H1 (cell line): ENCODE data around the gene GAS7. TPM values are rescaled to one million over a fixed set of nuclear protein-coding genes. Genes with fewer than 3 reads are reported as not detected.

Source experiments
- CTCF ChIA-PET: fragments of 300-600 bp; sonication (Branson Sonifier 250); formaldehyde crosslinking; loops from one replicate; lab custom pipeline; 2021; ENCODE audit not compliant: partially characterized antibody; lab: Charles Lee
- POLR2A ChIA-PET: fragments of 300-600 bp; sonication (Branson Sonifier 250); formaldehyde crosslinking; loops from one replicate; lab custom pipeline; 2021; ENCODE audit warnings: inconsistent platforms; ENCODE audit not compliant: partially characterized antibody; lab: Charles Lee
- DNase-seq, 2 experiments: peaks; one replicate each; pipeline versions ENCODE4 v3.0.0 to v3.0.0-alpha.2; 2010 to 2022; ENCODE audit warnings: low spot score in 2 of 2, low read depth in 1 of 2, mixed read lengths in 1 of 2
- FAIRE-seq: peaks from 2 replicates; lab custom pipeline; 2011; peaks lifted over from hg19 to GRCh38; lab: Jason Lieb, UNC
- H2AFZ ChIP-seq: 2 replicates; pipeline ENCODE4 v1.8.1; 2012; ENCODE audit warnings: low read length, inconsistent platforms
- H2AK5ac ChIP-seq: 2 replicates; pipeline ENCODE4 v1.6.1; 2013; ENCODE audit warnings: low read depth, low read length
- H2BK120ac ChIP-seq: replicated peaks from 2 replicates; pipeline ENCODE3; 2013; ENCODE audit warnings: low read depth, low read length, inconsistent platforms
- H2BK12ac ChIP-seq: 2 replicates; pipeline ENCODE4 v1.6.1; 2013; ENCODE audit warnings: low read depth, low read length
- H2BK15ac ChIP-seq: 2 replicates; pipeline ENCODE4 v1.6.1; 2013; ENCODE audit warnings: low read length
- H2BK20ac ChIP-seq: 2 replicates; pipeline ENCODE4 v1.6.1; 2013; ENCODE audit warnings: low read length
- H2BK5ac ChIP-seq: 2 replicates; pipeline ENCODE4 v1.6.1; 2013; ENCODE audit warnings: low read depth, low read length
- H3K14ac ChIP-seq: 2 replicates; pipeline ENCODE4 v1.6.1; 2013; ENCODE audit warnings: inconsistent platforms; ENCODE audit not compliant: insufficient read length
- H3K18ac ChIP-seq: 2 replicates; pipeline ENCODE4 v1.6.1; 2013; ENCODE audit warnings: low read length; ENCODE audit errors: extremely low read depth
- H3K23ac ChIP-seq: 2 replicates; pipeline ENCODE4 v1.6.1; 2013; ENCODE audit warnings: inconsistent platforms; ENCODE audit not compliant: insufficient read length
- H3K23me2 ChIP-seq: 2 replicates; pipeline ENCODE4 v1.6.1; 2013; ENCODE audit warnings: low read depth, low read length
- H3K27ac ChIP-seq: 2 replicates; pipeline ENCODE4 v1.6.1; 2011; ENCODE audit warnings: low read depth, low read length, inconsistent platforms
- H3K27me3 ChIP-seq, 4 experiments: replicated peaks in 1 of 4; 1 replicate in 1 of 4; 2 replicates in 3 of 4; pipeline versions ENCODE4 v1.6.1 to v1.8.1; 2011 to 2013; ENCODE audit warnings: low read length in 3 of 4, mild to moderate bottlenecking in 3 of 4, inconsistent platforms in 2 of 4, mixed read lengths in 2 of 4, moderate library complexity in 1 of 4; ENCODE audit not compliant: control insufficient read depth in 3 of 4, insufficient read depth in 3 of 4; ENCODE audit errors: extremely low read depth in 1 of 4
- H3K36me3 ChIP-seq, 4 experiments: 2 replicates each; pipeline versions ENCODE4 v1.6.1 to v1.8.1; 2011 to 2013; ENCODE audit warnings: mild to moderate bottlenecking in 4 of 4, low read length in 3 of 4, moderate library complexity in 2 of 4, control low read depth in 1 of 4, inconsistent platforms in 1 of 4; ENCODE audit not compliant: insufficient read depth in 4 of 4, control insufficient read depth in 2 of 4
- H3K4ac ChIP-seq: replicated peaks from 2 replicates; pipeline ENCODE3; 2013; ENCODE audit warnings: low read length, low read depth, mixed read lengths, inconsistent platforms; ENCODE audit not compliant: insufficient read length
- H3K4me1 ChIP-seq, 4 experiments: replicated peaks in 1 of 4; 1 replicate in 1 of 4; 2 replicates in 3 of 4; pipeline versions ENCODE4 v1.6.1 to v1.8.1; 2011 to 2013; ENCODE audit warnings: low read length in 3 of 4, inconsistent platforms in 2 of 4, mixed read lengths in 1 of 4; ENCODE audit not compliant: insufficient read depth in 4 of 4, control insufficient read depth in 3 of 4
- H3K4me2 ChIP-seq, 2 experiments: 2 replicates each; pipeline versions ENCODE4 v1.6.1 to v1.8.1; 2011 to 2013; ENCODE audit warnings: low read depth in 2 of 2, low read length in 2 of 2, control low read depth in 1 of 2, inconsistent platforms in 1 of 2, mild to moderate bottlenecking in 1 of 2; ENCODE audit not compliant: insufficient read depth in 1 of 2
- H3K4me3 ChIP-seq, 4 experiments: fragments of 200-600, 300-600 bp in 1 of 4; sonication (generic), shearing (Covaris generic), sonication (Bioruptor Twin) in 1 of 4; 2 replicates each; pipeline versions ENCODE4 v1.5.1 to v1.8.1; 2011 to 2016; ENCODE audit warnings: low read length in 4 of 4, low read depth in 3 of 4, control low read depth in 2 of 4, inconsistent platforms in 2 of 4, mild to moderate bottlenecking in 2 of 4, mixed read lengths in 1 of 4, moderate library complexity in 1 of 4; ENCODE audit not compliant: insufficient read depth in 2 of 4; ENCODE audit errors: extremely low read depth in 1 of 4
- H3K56ac ChIP-seq: replicated peaks from 2 replicates; pipeline ENCODE3; 2013; ENCODE audit warnings: low read depth, mild to moderate bottlenecking, mixed read lengths, low read length, inconsistent platforms; ENCODE audit not compliant: insufficient read length
- H3K79me1 ChIP-seq: 2 replicates; pipeline ENCODE4 v1.6.1; 2013; ENCODE audit warnings: low read depth, low read length, control low read depth
- H3K79me2 ChIP-seq, 2 experiments: 2 replicates each; pipeline versions ENCODE4 v1.6.1 to v1.8.1; 2012 to 2013; ENCODE audit warnings: low read length in 2 of 2, mild to moderate bottlenecking in 2 of 2, inconsistent platforms in 1 of 2; ENCODE audit not compliant: insufficient read depth in 2 of 2, control insufficient read depth in 1 of 2
- H3K9ac ChIP-seq, 4 experiments: replicated peaks in 1 of 4; 1 replicate in 1 of 4; 2 replicates in 3 of 4; pipeline versions ENCODE4 v1.6.1 to v1.8.1; 2011 to 2013; ENCODE audit warnings: low read depth in 3 of 4, low read length in 3 of 4, control low read depth in 2 of 4, mild to moderate bottlenecking in 2 of 4, moderate library complexity in 2 of 4, inconsistent platforms in 1 of 4; ENCODE audit errors: extremely low read depth in 1 of 4
- H3K9me3 ChIP-seq, 2 experiments: 2 replicates each; pipeline versions ENCODE4 v1.6.1 to v1.8.1; 2012 to 2013; ENCODE audit warnings: mild to moderate bottlenecking in 2 of 2, moderate library complexity in 2 of 2, control low read depth in 1 of 2, inconsistent platforms in 1 of 2, low read depth in 1 of 2, low read length in 1 of 2, mixed read lengths in 1 of 2; ENCODE audit not compliant: insufficient read depth in 2 of 2
- H4K20me1 ChIP-seq, 2 experiments: replicated peaks in 1 of 2; 2 replicates each; pipeline versions ENCODE3 to v1.8.1; 2011 to 2013; ENCODE audit warnings: inconsistent platforms in 2 of 2, low read length in 2 of 2, mild to moderate bottlenecking in 1 of 2; ENCODE audit not compliant: insufficient read depth in 2 of 2, control insufficient read depth in 1 of 2
- H4K5ac ChIP-seq: 2 replicates; pipeline ENCODE4 v1.6.1; 2013; ENCODE audit warnings: low read length, low read depth, mixed read lengths, inconsistent platforms; ENCODE audit not compliant: insufficient read length
- H4K8ac ChIP-seq: 2 replicates; pipeline ENCODE4 v1.8.0; 2013; ENCODE audit warnings: mild to moderate bottlenecking, moderate library complexity, low read length, inconsistent platforms; ENCODE audit not compliant: insufficient read depth; ENCODE audit errors: extremely low read depth
- H4K91ac ChIP-seq: replicated peaks from 2 replicates; pipeline ENCODE3; 2013; ENCODE audit warnings: low read length, mixed read lengths, inconsistent platforms; ENCODE audit not compliant: insufficient read length
- WGBS, 2 experiments: shearing (Covaris generic) in 1 of 2; methylation state at CpG; one replicate each; pipeline versions ENCODE4 v1.1.6 to v1.1.7; 2013 to 2015; ENCODE audit warnings: low lambda C conversion rate in 2 of 2, mixed read lengths in 2 of 2, inconsistent platforms in 1 of 2, low coverage in 1 of 2, missing lambda C conversion rate in 1 of 2; ENCODE audit not compliant: insufficient replicate concordance in 2 of 2, insufficient coverage in 1 of 2, insufficient read length in 1 of 2; ENCODE audit errors: extremely low coverage in 1 of 2, missing lambda C conversion rate in 1 of 2; 5-methylcytosine and 5-hydroxymethylcytosine counted together
- polyA plus RNA-seq, 7 experiments: library from polyadenylated mRNA; depleted of rRNA in 3 of 7; stranded (reverse) in 5 of 7; unstranded in 2 of 7; fragments of >200 nt in 5 of 7; fragments of 200-250 nt in 2 of 7; gene quantifications; 1 replicate in 5 of 7; 2 replicates in 1 of 7; 4 replicates in 1 of 7; pipeline versions ENCODE4 v1.2.1 to v1.2.3, GENCODE V29; 2011 to 2013; ENCODE audit warnings: missing spikeins in 2 of 7, mixed read lengths in 2 of 7
- total RNA-seq: library from RNA; stranded (reverse); fragmentation: NEBNext Ultra II Directional; extraction: Animal tissue kit (Norgen Biotek cat#: 25700); gene quantifications from 2 replicates; pipeline ENCODE4 v1.2.1, GENCODE V29; 2021

Gene GAS7
- total and polyA plus RNA-seq, 2 of the 8 experiments (the other 6 are each of a cell fraction or from before 2014, with no cell fraction given), result 5.0 to 14.5 TPM

- ChIA-PET POLR2A (no interaction called here), CTCF (no interaction called here)
- no peak for FAIRE-seq
- Histone ChIP-seq H3K4me1 (no peaks in the 10 kb centered on the region), H4K8ac (no peak overlapping the region; the same call in 1 of the 2 replicates), H3K23ac (no peak overlapping the region), H3K14ac (no peak overlapping the region), H4K5ac (no peak overlapping the region), H3K4me3 (no peak overlapping the region), H3K9ac (no peak overlapping the region), H3K9me3 (no peaks in the 10 kb centered on the region), H2BK120ac (no peak overlapping the region), H2AK5ac (no peak overlapping the region), H3K79me2 (no peaks in the 10 kb centered on the region), H3K4me2 (no peak overlapping the region), H2AFZ (no peak overlapping the region), H3K18ac (no peak overlapping the region), H2BK15ac (no peak overlapping the region), H3K36me3 (no peaks in the 10 kb centered on the region), H2BK20ac (no peak overlapping the region), H2BK12ac (0 out of 2 replicates have a peak overlapping the region, but pooled peaks have one; percentile 27), H4K20me1 (no peaks in the 10 kb centered on the region), H3K4ac (no peak overlapping the region), H2BK5ac (no peak overlapping the region), H3K27ac (no peak overlapping the region), H3K27me3 (no peaks in the 10 kb centered on the region), H4K91ac (no peak overlapping the region), H3K23me2 (no peaks in the 10 kb centered on the region), H3K56ac (no peak overlapping the region), H3K79me1 (no peaks in the 10 kb centered on the region)
- DNase-seq, result no peak
- WGBS, 2 experiments, result 85% methylated on average over 9 of the region's 9 CpGs; no CpG with 5 or more reads in 1 of the 2 experiments
Observed at GRCh38 chr17:10106067-10106466, 92.3 kb downstream of the GAS7 start.
